H1 (cell line): Measurements from ENCODE around the gene CGB3. TPM values are rescaled to one million over a fixed set of nuclear protein-coding genes. Genes with fewer than 3 reads are reported as not detected.

Source experiments
- CTCF ChIA-PET: fragments of 300-600 bp; sonication (Branson Sonifier 250); formaldehyde crosslinking; loops from one replicate; lab custom pipeline; 2021; ENCODE audit not compliant: partially characterized antibody; lab: Charles Lee
- POLR2A ChIA-PET: fragments of 300-600 bp; sonication (Branson Sonifier 250); formaldehyde crosslinking; loops from one replicate; lab custom pipeline; 2021; ENCODE audit warnings: inconsistent platforms; ENCODE audit not compliant: partially characterized antibody; lab: Charles Lee
- DNase-seq, 2 experiments: peaks; one replicate each; pipeline versions ENCODE4 v3.0.0 to v3.0.0-alpha.2; 2010 to 2022; ENCODE audit warnings: low spot score in 2 of 2, low read depth in 1 of 2, mixed read lengths in 1 of 2
- FAIRE-seq: peaks from 2 replicates; lab custom pipeline; 2011; peaks lifted over from hg19 to GRCh38; lab: Jason Lieb, UNC
- H2AFZ ChIP-seq: 2 replicates; pipeline ENCODE4 v1.8.1; 2012; ENCODE audit warnings: low read length, inconsistent platforms
- H2AK5ac ChIP-seq: 2 replicates; pipeline ENCODE4 v1.6.1; 2013; ENCODE audit warnings: low read depth, low read length
- H2BK120ac ChIP-seq: replicated peaks from 2 replicates; pipeline ENCODE3; 2013; ENCODE audit warnings: low read depth, low read length, inconsistent platforms
- H2BK12ac ChIP-seq: 2 replicates; pipeline ENCODE4 v1.6.1; 2013; ENCODE audit warnings: low read depth, low read length
- H2BK15ac ChIP-seq: 2 replicates; pipeline ENCODE4 v1.6.1; 2013; ENCODE audit warnings: low read length
- H2BK20ac ChIP-seq: 2 replicates; pipeline ENCODE4 v1.6.1; 2013; ENCODE audit warnings: low read length
- H2BK5ac ChIP-seq: 2 replicates; pipeline ENCODE4 v1.6.1; 2013; ENCODE audit warnings: low read depth, low read length
- H3K14ac ChIP-seq: 2 replicates; pipeline ENCODE4 v1.6.1; 2013; ENCODE audit warnings: inconsistent platforms; ENCODE audit not compliant: insufficient read length
- H3K18ac ChIP-seq: 2 replicates; pipeline ENCODE4 v1.6.1; 2013; ENCODE audit warnings: low read length; ENCODE audit errors: extremely low read depth
- H3K23ac ChIP-seq: 2 replicates; pipeline ENCODE4 v1.6.1; 2013; ENCODE audit warnings: inconsistent platforms; ENCODE audit not compliant: insufficient read length
- H3K23me2 ChIP-seq: 2 replicates; pipeline ENCODE4 v1.6.1; 2013; ENCODE audit warnings: low read depth, low read length
- H3K27ac ChIP-seq: 2 replicates; pipeline ENCODE4 v1.6.1; 2011; ENCODE audit warnings: low read depth, low read length, inconsistent platforms
- H3K27me3 ChIP-seq, 4 experiments: replicated peaks in 1 of 4; 1 replicate in 1 of 4; 2 replicates in 3 of 4; pipeline versions ENCODE4 v1.6.1 to v1.8.1; 2011 to 2013; ENCODE audit warnings: low read length in 3 of 4, mild to moderate bottlenecking in 3 of 4, inconsistent platforms in 2 of 4, mixed read lengths in 2 of 4, moderate library complexity in 1 of 4; ENCODE audit not compliant: control insufficient read depth in 3 of 4, insufficient read depth in 3 of 4; ENCODE audit errors: extremely low read depth in 1 of 4
- H3K36me3 ChIP-seq, 4 experiments: 2 replicates each; pipeline versions ENCODE4 v1.6.1 to v1.8.1; 2011 to 2013; ENCODE audit warnings: mild to moderate bottlenecking in 4 of 4, low read length in 3 of 4, moderate library complexity in 2 of 4, control low read depth in 1 of 4, inconsistent platforms in 1 of 4; ENCODE audit not compliant: insufficient read depth in 4 of 4, control insufficient read depth in 2 of 4
- H3K4ac ChIP-seq: replicated peaks from 2 replicates; pipeline ENCODE3; 2013; ENCODE audit warnings: low read length, low read depth, mixed read lengths, inconsistent platforms; ENCODE audit not compliant: insufficient read length
- H3K4me1 ChIP-seq, 4 experiments: replicated peaks in 1 of 4; 1 replicate in 1 of 4; 2 replicates in 3 of 4; pipeline versions ENCODE4 v1.6.1 to v1.8.1; 2011 to 2013; ENCODE audit warnings: low read length in 3 of 4, inconsistent platforms in 2 of 4, mixed read lengths in 1 of 4; ENCODE audit not compliant: insufficient read depth in 4 of 4, control insufficient read depth in 3 of 4
- H3K4me2 ChIP-seq, 2 experiments: 2 replicates each; pipeline versions ENCODE4 v1.6.1 to v1.8.1; 2011 to 2013; ENCODE audit warnings: low read depth in 2 of 2, low read length in 2 of 2, control low read depth in 1 of 2, inconsistent platforms in 1 of 2, mild to moderate bottlenecking in 1 of 2; ENCODE audit not compliant: insufficient read depth in 1 of 2
- H3K4me3 ChIP-seq, 4 experiments: fragments of 200-600, 300-600 bp in 1 of 4; sonication (generic), shearing (Covaris generic), sonication (Bioruptor Twin) in 1 of 4; 2 replicates each; pipeline versions ENCODE4 v1.5.1 to v1.8.1; 2011 to 2016; ENCODE audit warnings: low read length in 4 of 4, low read depth in 3 of 4, control low read depth in 2 of 4, inconsistent platforms in 2 of 4, mild to moderate bottlenecking in 2 of 4, mixed read lengths in 1 of 4, moderate library complexity in 1 of 4; ENCODE audit not compliant: insufficient read depth in 2 of 4; ENCODE audit errors: extremely low read depth in 1 of 4
- H3K56ac ChIP-seq: replicated peaks from 2 replicates; pipeline ENCODE3; 2013; ENCODE audit warnings: low read depth, mild to moderate bottlenecking, mixed read lengths, low read length, inconsistent platforms; ENCODE audit not compliant: insufficient read length
- H3K79me1 ChIP-seq: 2 replicates; pipeline ENCODE4 v1.6.1; 2013; ENCODE audit warnings: low read depth, low read length, control low read depth
- H3K79me2 ChIP-seq, 2 experiments: 2 replicates each; pipeline versions ENCODE4 v1.6.1 to v1.8.1; 2012 to 2013; ENCODE audit warnings: low read length in 2 of 2, mild to moderate bottlenecking in 2 of 2, inconsistent platforms in 1 of 2; ENCODE audit not compliant: insufficient read depth in 2 of 2, control insufficient read depth in 1 of 2
- H3K9ac ChIP-seq, 4 experiments: replicated peaks in 1 of 4; 1 replicate in 1 of 4; 2 replicates in 3 of 4; pipeline versions ENCODE4 v1.6.1 to v1.8.1; 2011 to 2013; ENCODE audit warnings: low read depth in 3 of 4, low read length in 3 of 4, control low read depth in 2 of 4, mild to moderate bottlenecking in 2 of 4, moderate library complexity in 2 of 4, inconsistent platforms in 1 of 4; ENCODE audit errors: extremely low read depth in 1 of 4
- H3K9me3 ChIP-seq, 2 experiments: 2 replicates each; pipeline versions ENCODE4 v1.6.1 to v1.8.1; 2012 to 2013; ENCODE audit warnings: mild to moderate bottlenecking in 2 of 2, moderate library complexity in 2 of 2, control low read depth in 1 of 2, inconsistent platforms in 1 of 2, low read depth in 1 of 2, low read length in 1 of 2, mixed read lengths in 1 of 2; ENCODE audit not compliant: insufficient read depth in 2 of 2
- H4K20me1 ChIP-seq, 2 experiments: replicated peaks in 1 of 2; 2 replicates each; pipeline versions ENCODE3 to v1.8.1; 2011 to 2013; ENCODE audit warnings: inconsistent platforms in 2 of 2, low read length in 2 of 2, mild to moderate bottlenecking in 1 of 2; ENCODE audit not compliant: insufficient read depth in 2 of 2, control insufficient read depth in 1 of 2
- H4K5ac ChIP-seq: 2 replicates; pipeline ENCODE4 v1.6.1; 2013; ENCODE audit warnings: low read length, low read depth, mixed read lengths, inconsistent platforms; ENCODE audit not compliant: insufficient read length
- H4K8ac ChIP-seq: 2 replicates; pipeline ENCODE4 v1.8.0; 2013; ENCODE audit warnings: mild to moderate bottlenecking, moderate library complexity, low read length, inconsistent platforms; ENCODE audit not compliant: insufficient read depth; ENCODE audit errors: extremely low read depth
- H4K91ac ChIP-seq: replicated peaks from 2 replicates; pipeline ENCODE3; 2013; ENCODE audit warnings: low read length, mixed read lengths, inconsistent platforms; ENCODE audit not compliant: insufficient read length
- GABPA ChIP-seq: IDR thresholded peaks from 2 replicates; pipeline ENCODE4 v1.6.1; 2011; ENCODE audit warnings: mild to moderate bottlenecking, low read length, moderate library complexity, borderline replicate concordance; ENCODE audit not compliant: insufficient read depth
- HDAC6 ChIP-seq: IDR thresholded peaks from one replicate; pipeline ENCODE4 v1.7.1; 2012; ENCODE audit warnings: low read depth, mild to moderate bottlenecking, inconsistent platforms, low read length, moderate library complexity
- WGBS, 2 experiments: shearing (Covaris generic) in 1 of 2; methylation state at CpG; one replicate each; pipeline versions ENCODE4 v1.1.6 to v1.1.7; 2013 to 2015; ENCODE audit warnings: low lambda C conversion rate in 2 of 2, mixed read lengths in 2 of 2, inconsistent platforms in 1 of 2, low coverage in 1 of 2, missing lambda C conversion rate in 1 of 2; ENCODE audit not compliant: insufficient replicate concordance in 2 of 2, insufficient coverage in 1 of 2, insufficient read length in 1 of 2; ENCODE audit errors: extremely low coverage in 1 of 2, missing lambda C conversion rate in 1 of 2; 5-methylcytosine and 5-hydroxymethylcytosine counted together
- polyA plus RNA-seq, 7 experiments: library from polyadenylated mRNA; depleted of rRNA in 3 of 7; stranded (reverse) in 5 of 7; unstranded in 2 of 7; fragments of >200 nt in 5 of 7; fragments of 200-250 nt in 2 of 7; gene quantifications; 1 replicate in 5 of 7; 2 replicates in 1 of 7; 4 replicates in 1 of 7; pipeline versions ENCODE4 v1.2.1 to v1.2.3, GENCODE V29; 2011 to 2013; ENCODE audit warnings: missing spikeins in 2 of 7, mixed read lengths in 2 of 7
- total RNA-seq: library from RNA; stranded (reverse); fragmentation: NEBNext Ultra II Directional; extraction: Animal tissue kit (Norgen Biotek cat#: 25700); gene quantifications from 2 replicates; pipeline ENCODE4 v1.2.1, GENCODE V29; 2021

CGB3 gene
- total and polyA plus RNA-seq, 2 of the 8 experiments (the other 6 are each of a cell fraction or from before 2014, with no cell fraction given) = not detected

- 95% methylated on average over 8 of the region's 9 CpGs; no CpG with 5 or more reads in 1 of the 2 experiments for WGBS, 2 experiments
- H2BK5ac ChIP-seq = no peak overlapping the region
- no peak overlapping the region for H3K9ac ChIP-seq
- ChIA-PET POLR2A (interaction anchor here (0.7 to 1.2 kb wide), 3 partner anchors 19 to 147 kb away, joined by 3 read pairs; no protein-coding TSS in a partner anchor), CTCF (interaction anchor here (1.2 to 2.9 kb wide), 3 partner anchors 9 to 18 kb away, joined by 3 to 13 read pairs (median 5); no protein-coding TSS in a partner anchor)
- H2BK15ac ChIP-seq = no peak overlapping the region
- no peak overlapping the region for H2AK5ac ChIP-seq
- no peak overlapping the region for H3K4me3 ChIP-seq
- H4K5ac ChIP-seq = no peak overlapping the region
- H3K56ac ChIP-seq = no peak overlapping the region
- peaks cover 3 to 21% (median 10%) of the 10 kb centered on the region in 4 experiments; a peak in 5 of 8 replicates for H3K36me3 ChIP-seq
- H3K14ac ChIP-seq = no peak overlapping the region
- H3K27ac ChIP-seq = no peak overlapping the region
- TF ChIP-seq GABPA = no peak
- TF ChIP-seq HDAC6 = no peak
- H3K4me1 ChIP-seq = peaks cover 0 to 1% (median 0%) of the 10 kb centered on the region in 4 experiments; a peak in 2 of 7 replicates
- no peak overlapping the region for H4K8ac ChIP-seq
- H3K79me1 ChIP-seq = peaks cover 4% of the 10 kb centered on the region
- H2AFZ ChIP-seq = no peak overlapping the region
- no peak overlapping the region for H3K4me2 ChIP-seq
- DNase-seq (no peak), FAIRE-seq (no peak)
- H3K4ac ChIP-seq = no peak overlapping the region
- H3K79me2 ChIP-seq = peaks cover 0 to 7% of the 10 kb centered on the region in 2 experiments; a peak in 1 of 4 replicates
- H2BK12ac ChIP-seq = no peak overlapping the region
- H2BK120ac ChIP-seq = no peak overlapping the region
- H3K23ac ChIP-seq = no peak overlapping the region
- no peaks in the 10 kb centered on the region for H3K9me3 ChIP-seq
- no peak overlapping the region for H3K18ac ChIP-seq
- no peaks in the 10 kb centered on the region for H3K27me3 ChIP-seq
- no peak overlapping the region for H4K91ac ChIP-seq
- H2BK20ac ChIP-seq = no peak overlapping the region
- peaks cover 6% of the 10 kb centered on the region; the same call in 1 of the 2 replicates for H3K23me2 ChIP-seq
- peaks cover 0 to 10% of the 10 kb centered on the region in 2 experiments for H4K20me1 ChIP-seq
These were observed 35.3 kb downstream of the CGB3 start for GRCh38 chr19:48988860-48989259.
